ENCODE results near the gene GDF10. TPM values are rescaled to one million over a fixed set of nuclear protein-coding genes. Genes with fewer than 3 reads are reported as not detected.

The GDF10 gene
- total and polyA plus RNA-seq, 10 of the 15 experiments (the other 5 are each of a cell fraction or from before 2014, with no cell fraction given), result not detected

DNA sequence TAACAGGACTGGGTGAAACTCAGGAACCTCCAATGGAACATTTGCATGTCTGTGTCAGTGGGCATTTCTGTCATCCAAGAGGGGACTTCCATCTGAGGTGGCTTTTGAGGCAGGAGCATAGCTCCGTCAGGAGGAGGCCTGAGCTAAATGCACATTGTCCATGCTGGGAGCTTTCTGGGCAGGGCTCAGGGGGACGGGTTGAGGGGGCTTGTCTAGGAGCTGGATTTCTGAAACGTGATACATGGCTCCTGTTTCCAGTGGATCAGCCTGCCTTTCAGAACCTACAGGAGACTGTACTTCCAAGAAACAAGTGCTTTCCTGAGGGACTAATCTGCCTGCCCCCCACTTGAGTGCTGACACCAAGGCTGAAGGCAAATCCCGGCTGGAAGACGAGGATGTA, 40.5 kb upstream of the GDF10 start:
- ATAC-seq (no peak), FAIRE-seq (no peak), DNase-seq (ENCODE audit: low read depth, low spot score) (no peak)
- Histone ChIP-seq H4K20me1 (ENCODE audit: control insufficient read depth, insufficient read depth) (no peaks in the 10 kb centered on the region), H3K36me3 (ENCODE audit: control insufficient read depth in 2 of 2, insufficient read depth in 2 of 2, low read length in 1 of 2) (no peaks in the 10 kb centered on the region), H3K9me3 (replicated peaks; ENCODE audit: control insufficient read depth, insufficient read depth, low read length) (no peaks in the 10 kb centered on the region; the same call in 2 of the 3 replicates), H2AFZ (ENCODE audit: control insufficient read depth, low read depth, low read length) (no peak overlapping the region), H3K27me3 (replicated peaks in 1 of 2; ENCODE audit: control insufficient read depth in 2 of 2, insufficient read depth in 2 of 2, low read length in 1 of 2) (no peaks in the 10 kb centered on the region), H3K4me2 (ENCODE audit: control insufficient read depth, insufficient read depth) (no peak overlapping the region), H3K79me2 (ENCODE audit: control insufficient read depth, insufficient read depth, low read length) (no peaks in the 10 kb centered on the region), H3K4me1 (ENCODE audit: control insufficient read depth, insufficient read depth, low read length) (peaks cover 21% of the 10 kb centered on the region), H3K4me3 (no peak overlapping the region), H3K9ac (ENCODE audit: control insufficient read depth, insufficient read depth, low read length) (no peak overlapping the region), H3K27ac (ENCODE audit: control insufficient read depth, insufficient read depth) (no peak overlapping the region)
- CTCF ChIA-PET, result interaction anchor here (1.3 to 2.9 kb wide), 3 partner anchors 52 to 211 kb away, joined by 3 to 12 read pairs (median 3); no protein-coding TSS in a partner anchor
- intact Hi-C loops (cut with micrococcal nuclease; ENCODE audit: unreplicated experiment), result no loop called here
- RAD21 ChIA-PET (ENCODE audit: unreplicated experiment), result interaction anchor here (1.7 kb wide), 1 partner anchor 212 kb away, joined by 4 read pairs; no protein-coding TSS in a partner anchor
- SMC1A ChIA-PET (ENCODE audit: uncharacterized antibody, unreplicated experiment), result interaction anchor here (1.3 to 2.7 kb wide), 3 partner anchors 20 to 51 kb away, joined by 3 to 13 read pairs (median 8); no protein-coding TSS in a partner anchor
- no peak for TF ChIP-seq SPI1 (IDR thresholded peaks at IDR 0.05; ENCODE audit: borderline replicate concordance, insufficient read depth, low read depth, low read length)
- no TSS peak for BruUV-seq (replicated peaks)
- POLR2A ChIA-PET, result interaction anchor here (0.5 kb wide), 1 partner anchor 1269 kb away, joined by 4 read pairs; no protein-coding TSS in a partner anchor
- WGBS (ENCODE audit: insufficient coverage, insufficient replicate concordance, low lambda C conversion rate, missing lambda C conversion rate), result 60% methylated on average over 5 of the region's 5 CpGs
- in situ Hi-C loops (cut with MboI), result no loop called here

DNA sequence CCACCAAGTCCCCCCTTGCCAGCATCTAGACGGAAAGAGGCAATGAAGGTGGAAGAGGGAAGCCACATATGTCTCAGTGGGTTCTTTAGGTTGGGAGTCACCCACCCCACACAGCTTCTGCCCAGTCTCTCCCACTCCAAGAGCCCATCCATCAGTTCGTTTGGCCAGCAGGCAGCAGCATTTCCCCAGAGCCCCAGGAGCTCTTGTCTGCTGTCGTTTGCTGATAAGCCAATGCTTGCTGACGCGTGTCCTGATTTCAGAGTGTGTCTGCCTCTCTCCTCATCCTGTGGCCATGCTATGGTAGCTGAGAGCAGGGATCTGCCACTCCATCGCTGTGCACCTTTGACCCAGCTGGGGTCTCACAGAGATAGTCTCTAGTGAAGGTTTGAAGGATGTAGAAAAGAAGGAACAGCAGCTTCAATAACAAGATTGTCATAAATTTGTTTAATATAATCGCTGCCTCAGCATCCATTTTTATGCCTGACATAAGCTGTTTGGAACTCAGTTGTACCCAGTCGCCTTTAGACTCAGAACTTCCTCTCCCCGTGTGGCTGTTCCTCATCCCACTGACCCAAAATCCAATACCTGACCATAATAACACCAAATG, 39.4 kb upstream of the GDF10 start:
- DNase-seq (ENCODE audit: low read depth, low spot score) (no peak), FAIRE-seq (no peak), ATAC-seq (peak; percentile 7; the same call in 2 of the 3 replicates)
- POLR2A ChIA-PET, result no interaction called here
- Histone ChIP-seq H3K4me1 (ENCODE audit: control insufficient read depth, insufficient read depth, low read length) (peaks cover 21% of the 10 kb centered on the region), H3K79me2 (ENCODE audit: control insufficient read depth, insufficient read depth, low read length) (no peaks in the 10 kb centered on the region), H3K9ac (ENCODE audit: control insufficient read depth, insufficient read depth, low read length) (no peak overlapping the region), H3K36me3 (ENCODE audit: control insufficient read depth in 2 of 2, insufficient read depth in 2 of 2, low read length in 1 of 2) (no peaks in the 10 kb centered on the region), H2AFZ (ENCODE audit: control insufficient read depth, low read depth, low read length) (no peak overlapping the region), H4K20me1 (ENCODE audit: control insufficient read depth, insufficient read depth) (no peaks in the 10 kb centered on the region), H3K27me3 (replicated peaks in 1 of 2; ENCODE audit: control insufficient read depth in 2 of 2, insufficient read depth in 2 of 2, low read length in 1 of 2) (no peaks in the 10 kb centered on the region), H3K9me3 (replicated peaks; ENCODE audit: control insufficient read depth, insufficient read depth, low read length) (no peaks in the 10 kb centered on the region; the same call in 2 of the 3 replicates), H3K27ac (ENCODE audit: control insufficient read depth, insufficient read depth) (no peak overlapping the region), H3K4me2 (ENCODE audit: control insufficient read depth, insufficient read depth) (peak overlapping the region; percentile 2; the same call in 1 of the 2 replicates), H3K4me3 (no peak overlapping the region)
- BruUV-seq (replicated peaks), result no TSS peak
- CTCF ChIA-PET, result interaction anchor here (0.6 to 2.9 kb wide), 4 partner anchors 8 to 212 kb away, joined by 3 to 12 read pairs (median 4); no protein-coding TSS in a partner anchor
- SMC1A ChIA-PET (ENCODE audit: uncharacterized antibody, unreplicated experiment), result interaction anchor here (1.0 to 2.7 kb wide), 7 partner anchors 12 to 52 kb away, joined by 3 to 13 read pairs (median 5); no protein-coding TSS in a partner anchor
- intact Hi-C loops (cut with micrococcal nuclease; ENCODE audit: unreplicated experiment), result no loop called here
- TF ChIP-seq RAD21 (IDR thresholded peaks at IDR 0.05; ENCODE audit: insufficient read depth, low read depth, low read length), result peak; percentile 28; the same call in 1 of the 2 replicates
- no peak for TF ChIP-seq TBL1XR1 (IDR thresholded peaks at IDR 0.05; ENCODE audit: low read depth, low read length)
- WGBS (ENCODE audit: insufficient coverage, insufficient replicate concordance, low lambda C conversion rate, missing lambda C conversion rate), result 45% methylated on average over 9 of the region's 9 CpGs
- RAD21 ChIA-PET (ENCODE audit: unreplicated experiment), result interaction anchor here (1.0 to 2.2 kb wide), 3 partner anchors 48 to 213 kb away, joined by 3 to 9 read pairs (median 4); no protein-coding TSS in a partner anchor
- in situ Hi-C loops (cut with MboI), result no loop called here
